SIG-M5 treated with dmso at 0.1 percent for 504 hours (cell line): ENCODE data around the gene GOLGA8T.
"Not testable (repeated sequence)": the region's sequence is repeated elsewhere in the genome, so short reads cannot be mapped to it uniquely, and the experiment has no call there.

Source experiments
- DNase-seq: peaks from one replicate; lab custom pipeline; 2025; ENCODE audit not compliant: unreplicated experiment; lab: John Stamatoyannopoulos, UW

Gene GOLGA8T

DNA sequence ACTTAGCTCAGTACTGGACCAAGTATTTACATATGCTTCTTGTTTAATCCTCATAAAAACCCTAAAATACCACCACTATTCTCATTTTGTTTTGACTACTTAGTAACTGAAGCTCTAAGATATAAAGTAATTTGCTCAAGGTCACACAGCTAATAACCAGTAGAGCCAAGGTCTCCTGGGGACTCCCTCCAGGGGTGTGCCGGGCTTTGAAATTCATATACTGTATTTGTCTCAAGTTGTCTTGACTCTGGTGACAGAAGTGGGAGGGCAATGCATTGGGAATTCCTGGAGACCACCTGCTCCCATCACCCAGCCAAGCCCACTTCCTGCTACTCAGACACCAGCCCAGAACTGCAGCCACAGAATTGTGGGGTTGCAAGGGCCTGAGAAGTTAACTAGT lies 54.9 kb downstream of the GOLGA8T start:
- DNase-seq: not testable (repeated sequence)

DNA sequence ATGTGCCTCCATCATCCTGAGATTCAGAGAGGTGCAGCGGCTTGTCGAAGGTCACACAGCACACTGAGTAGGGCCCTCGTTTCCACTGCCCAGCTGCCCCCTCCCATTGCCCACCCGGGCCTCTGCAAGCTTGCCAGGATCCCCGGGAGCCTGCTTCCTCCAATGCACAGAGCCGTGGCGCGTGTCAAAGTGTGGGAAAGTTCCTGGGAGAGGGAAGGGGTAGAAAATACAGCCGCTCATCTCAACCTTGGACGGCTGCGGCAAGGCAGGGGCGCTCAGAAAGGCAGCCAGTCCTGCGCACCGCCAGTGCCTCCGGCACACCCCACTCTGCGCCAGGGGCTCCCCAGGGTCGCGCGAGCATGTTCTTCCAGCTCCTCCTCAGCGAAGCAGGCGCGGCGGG lies 56.3 kb downstream of the GOLGA8T start:
- not testable (repeated sequence) for DNase-seq

DNA sequence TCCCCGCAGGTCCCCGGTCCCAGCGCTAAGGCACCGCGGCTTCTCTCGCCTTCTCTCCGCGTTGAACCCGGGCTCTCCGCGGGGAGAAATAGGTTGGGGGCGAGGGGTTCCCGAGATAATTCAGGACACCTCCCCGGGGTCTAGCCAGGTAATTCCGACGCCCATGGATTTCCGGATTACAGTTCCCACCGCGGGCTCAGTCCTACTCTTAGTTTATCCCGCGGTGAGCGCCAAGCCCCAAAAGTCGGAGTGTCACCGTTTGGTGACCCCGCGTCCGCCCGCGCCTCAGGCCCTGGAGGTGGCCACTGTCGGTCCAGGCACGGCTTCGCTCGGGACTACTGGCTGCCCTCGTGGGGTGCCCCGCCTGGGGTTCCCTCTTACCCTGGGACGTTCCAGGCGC lies 56.8 kb downstream of the GOLGA8T start:
- DNase-seq: not testable (repeated sequence)

GRCh38 chr15:30192119-30192745 lies 57.4 kb downstream of the GOLGA8T start:
- DNase-seq: not testable (repeated sequence)

GRCh38 chr15:30192892-30193291 lies 58.0 kb downstream of the GOLGA8T start:
- DNase-seq: not testable (repeated sequence)
